GM12878 (cell line): ENCODE data around the gene OLFML2B.

ENCODE experiments used
- BHLHE40 ChIP-seq, 2 experiments: fragments of 450-650 bp in 1 of 2; IDR thresholded peaks; 2 replicates each; pipeline ENCODE4 v1.6.1; 2011 to 2017; ENCODE audit warnings: low read depth in 2 of 2, borderline replicate concordance in 1 of 2, improper control_type of control experiment in 1 of 2, low read length in 1 of 2, mild to moderate bottlenecking in 1 of 2
- CTCF ChIP-seq, 3 experiments: IDR thresholded peaks in 2 of 3; conservative IDR thresholded peaks in 1 of 3; 2 replicates each; pipeline ENCODE4 v1.5.1; 2011; ENCODE audit warnings: low read depth in 3 of 3, low read length in 3 of 3, mild to moderate bottlenecking in 3 of 3, control low read depth in 2 of 3, moderate library complexity in 2 of 3, inconsistent platforms in 1 of 3, mixed read lengths in 1 of 3; ENCODE audit not compliant: control insufficient read depth in 2 of 3, insufficient read depth in 1 of 3; ENCODE audit errors: extremely low read depth in 1 of 3
- FOXM1 ChIP-seq: IDR thresholded peaks from 2 replicates; pipeline ENCODE4 v1.6.1; 2012; ENCODE audit warnings: low read depth, mild to moderate bottlenecking, inconsistent platforms, low read length, moderate library complexity
- MXI1 ChIP-seq: fragments of 150-350 bp; IDR thresholded peaks from 2 replicates; pipeline ENCODE4 v1.6.1; 2011; ENCODE audit warnings: low read depth, mild to moderate bottlenecking, inconsistent platforms, low read length, improper control_type of control experiment
- MYC ChIP-seq: IDR thresholded peaks from 2 replicates; pipeline ENCODE4 v1.6.1; 2011; ENCODE audit warnings: mild to moderate bottlenecking, low read length, moderate library complexity, inconsistent platforms; ENCODE audit not compliant: insufficient read depth, insufficient replicate concordance, insufficient read length, severe bottlenecking
- NBN ChIP-seq: fragments of 450-650 bp; IDR thresholded peaks from 2 replicates; pipeline ENCODE4 v1.6.1; 2016
- POLR2A ChIP-seq: IDR thresholded peaks from 2 replicates; pipeline ENCODE4 v1.6.1; 2011; ENCODE audit warnings: low read depth, mild to moderate bottlenecking, low read length
- SP1 ChIP-seq: IDR thresholded peaks from one replicate; pipeline ENCODE4 v1.6.1; 2011; ENCODE audit warnings: low read depth, low read length
- ZBTB33 ChIP-seq: fragments of 450-650 bp; IDR thresholded peaks from 2 replicates; pipeline ENCODE4 v1.6.1; 2017; ENCODE audit warnings: mild to moderate bottlenecking
- ZNF24 ChIP-seq: fragments of 450-650 bp; IDR thresholded peaks from 2 replicates; pipeline ENCODE4 v1.6.1; 2017; ENCODE audit warnings: antibody characterized with exemption, mild to moderate bottlenecking

DNA sequence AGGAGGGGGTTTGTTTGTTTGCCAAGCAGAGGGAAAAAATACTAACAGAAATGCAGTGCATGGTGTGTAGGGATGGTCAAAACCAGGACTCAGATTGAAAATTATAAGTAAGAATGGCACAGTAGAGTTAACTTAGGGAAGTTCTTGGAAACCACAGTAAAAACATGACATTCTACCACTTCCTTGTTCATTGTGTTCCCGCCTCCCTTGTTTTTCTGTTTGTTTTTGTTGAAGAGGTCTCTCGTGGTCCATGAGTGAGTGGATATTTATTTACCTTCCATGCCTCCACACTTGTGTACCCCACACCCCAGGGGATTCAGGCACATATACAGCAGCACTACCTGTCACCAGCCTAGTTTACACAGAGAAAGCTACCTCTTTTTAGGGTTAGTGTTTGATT is 69.6 kb downstream of the OLFML2B start:
- TF ChIP-seq NBN (no peak), MXI1 (no peak), FOXM1 (no peak), MYC (no peak), SP1 (no peak), CTCF (IDR thresholded peaks at IDR 0.05 in 2 of 3, conservative IDR thresholded peaks at IDR 0.05 in 1 of 3; ENCODE audit: control insufficient read depth in 2 of 3, extremely low read depth in 1 of 3, insufficient read depth in 1 of 3, low read depth in 3 of 3, low read length in 3 of 3) (no peak), ZNF24 (no peak), BHLHE40 (IDR thresholded peaks at IDR 0.05; ENCODE audit: borderline replicate concordance in 1 of 2, low read depth in 2 of 2, low read length in 1 of 2) (no peak), POLR2A (no peak), ZBTB33 (no peak)
